GM12864 (cell line): ENCODE results near the gene AHDC1.

ENCODE experiments used
- DNase-seq: peaks from one replicate; pipeline ENCODE4 v3.0.0-alpha.2; 2011; ENCODE audit warnings: low read depth
- H3K4me3 ChIP-seq: 2 replicates; pipeline ENCODE4 v1.5.1; 2011; ENCODE audit warnings: mild to moderate bottlenecking, low read depth, low read length, control low read depth
- TF ChIP-seq, protein P1 (sequence below): IDR thresholded peaks from 2 replicates; pipeline ENCODE4 v1.5.1; 2011; ENCODE audit warnings: low read depth, mild to moderate bottlenecking, moderate library complexity, low read length, control low read depth, inconsistent platforms; ENCODE audit errors: missing control alignments

Gene AHDC1

GRCh38 chr1:27600498-27601175 is 3.3 kb downstream of the AHDC1 start:
- no peak for DNase-seq
- TF ChIP-seq, protein P1, sequence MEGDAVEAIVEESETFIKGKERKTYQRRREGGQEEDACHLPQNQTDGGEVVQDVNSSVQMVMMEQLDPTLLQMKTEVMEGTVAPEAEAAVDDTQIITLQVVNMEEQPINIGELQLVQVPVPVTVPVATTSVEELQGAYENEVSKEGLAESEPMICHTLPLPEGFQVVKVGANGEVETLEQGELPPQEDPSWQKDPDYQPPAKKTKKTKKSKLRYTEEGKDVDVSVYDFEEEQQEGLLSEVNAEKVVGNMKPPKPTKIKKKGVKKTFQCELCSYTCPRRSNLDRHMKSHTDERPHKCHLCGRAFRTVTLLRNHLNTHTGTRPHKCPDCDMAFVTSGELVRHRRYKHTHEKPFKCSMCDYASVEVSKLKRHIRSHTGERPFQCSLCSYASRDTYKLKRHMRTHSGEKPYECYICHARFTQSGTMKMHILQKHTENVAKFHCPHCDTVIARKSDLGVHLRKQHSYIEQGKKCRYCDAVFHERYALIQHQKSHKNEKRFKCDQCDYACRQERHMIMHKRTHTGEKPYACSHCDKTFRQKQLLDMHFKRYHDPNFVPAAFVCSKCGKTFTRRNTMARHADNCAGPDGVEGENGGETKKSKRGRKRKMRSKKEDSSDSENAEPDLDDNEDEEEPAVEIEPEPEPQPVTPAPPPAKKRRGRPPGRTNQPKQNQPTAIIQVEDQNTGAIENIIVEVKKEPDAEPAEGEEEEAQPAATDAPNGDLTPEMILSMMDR: no peak
- H3K4me3 ChIP-seq: no peak overlapping the region

GRCh38 chr1:27599605-27600497 is 4.1 kb downstream of the AHDC1 start:
- DNase-seq: no peak

DNA sequence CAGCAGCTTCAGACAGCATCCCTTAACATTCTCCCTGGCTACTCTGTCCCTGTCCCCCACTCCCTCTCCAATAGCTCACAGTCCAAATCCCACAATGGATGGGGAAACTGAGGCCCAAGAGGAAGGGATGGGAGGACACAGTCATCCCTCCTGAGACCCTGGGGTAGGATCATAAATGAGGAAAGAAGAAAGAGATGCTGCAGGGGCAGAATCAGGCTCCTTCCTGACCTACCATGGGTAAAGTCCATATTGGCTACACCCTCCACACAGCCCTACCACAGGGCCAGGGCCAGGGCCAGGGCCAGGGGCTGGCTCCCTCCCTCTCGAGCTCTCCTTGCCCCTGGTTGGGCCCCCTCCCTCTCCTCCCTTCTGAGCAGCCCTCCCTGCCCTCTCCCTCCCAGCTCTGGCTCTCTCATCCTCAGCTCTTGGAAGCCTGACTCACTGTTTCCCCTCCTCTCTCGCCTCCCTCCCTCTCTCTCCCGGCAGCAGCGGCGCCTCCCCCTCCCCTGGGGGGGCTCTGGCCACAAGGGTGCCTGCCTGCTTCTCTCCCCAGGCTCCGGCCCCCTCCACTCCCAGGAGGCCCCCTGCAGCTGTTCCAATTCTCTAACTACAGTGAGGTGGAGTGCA is 4.9 kb downstream of the AHDC1 start:
- no peak for DNase-seq
- H3K4me3 ChIP-seq: no peak overlapping the region
- TF ChIP-seq, protein P1: no peak

More at GRCh38 chr1:27599605-27600497, 4.1 kb downstream of the AHDC1 start:
- no peak overlapping the region for H3K4me3 ChIP-seq
- TF ChIP-seq, protein P1: no peak

DNA sequence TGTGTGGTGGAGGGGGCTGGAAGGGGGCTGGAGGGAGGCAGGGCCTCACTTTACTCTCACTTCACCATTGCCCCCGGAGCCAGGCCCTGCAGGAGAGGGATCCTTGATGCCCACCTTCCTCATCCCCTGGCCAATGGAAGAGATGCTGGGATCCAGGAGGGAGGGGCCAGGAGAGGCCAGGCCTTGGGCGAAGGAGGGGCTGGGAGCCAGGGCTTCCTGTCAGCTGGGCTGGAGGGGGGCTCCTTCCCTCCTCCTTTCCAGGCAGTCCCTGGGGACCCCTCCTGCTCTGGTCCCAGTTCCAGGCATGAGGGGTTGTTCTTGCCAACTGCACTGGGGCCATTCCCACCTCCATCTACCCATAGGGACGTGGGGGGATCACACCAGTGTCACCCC is 5.7 kb downstream of the AHDC1 start:
- TF ChIP-seq, protein P1: no peak
- no peak for DNase-seq
- no peak overlapping the region for H3K4me3 ChIP-seq

DNA sequence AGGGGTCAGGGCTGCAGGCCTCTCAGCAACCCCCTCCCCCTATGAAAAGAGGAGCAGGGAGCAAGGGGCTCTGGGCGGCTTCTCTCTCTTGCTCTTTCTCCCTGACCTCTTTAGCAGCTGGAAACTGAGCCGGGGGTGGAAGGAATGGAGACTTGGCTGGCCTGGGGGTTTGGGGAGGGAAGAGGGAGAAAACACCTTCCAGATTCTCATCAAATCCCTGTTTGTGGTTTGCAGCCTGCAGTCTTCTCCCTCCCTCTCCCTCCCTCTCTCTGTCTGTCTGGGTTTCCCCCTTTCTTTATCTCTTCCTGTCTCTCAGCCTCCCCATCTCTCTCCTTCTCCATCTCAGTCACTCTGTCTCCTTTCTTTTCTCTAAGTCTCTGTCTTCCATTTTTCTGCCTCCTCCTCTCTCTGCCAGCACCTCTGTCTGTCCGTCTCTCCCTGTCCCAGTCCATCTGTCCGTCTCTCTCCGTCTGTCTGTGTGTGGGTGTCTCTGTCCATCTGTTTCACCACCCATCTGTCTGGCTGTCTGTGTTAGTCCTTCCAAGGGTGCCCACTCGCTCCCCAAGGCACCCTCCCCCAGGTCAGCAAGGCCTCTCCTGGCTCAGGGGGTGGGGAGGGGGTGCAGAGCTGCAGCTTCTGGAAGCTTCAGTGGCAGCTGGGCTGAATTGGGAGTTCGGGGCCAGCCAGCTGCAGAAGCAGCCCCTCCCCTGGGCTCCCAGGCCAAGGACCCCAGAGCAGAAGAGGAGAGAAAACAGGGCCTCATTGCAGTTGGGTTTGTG is 6.2 kb downstream of the AHDC1 start:
- TF ChIP-seq, protein P1: no peak
- no peak overlapping the region for H3K4me3 ChIP-seq
- DNase-seq: no peak

DNA sequence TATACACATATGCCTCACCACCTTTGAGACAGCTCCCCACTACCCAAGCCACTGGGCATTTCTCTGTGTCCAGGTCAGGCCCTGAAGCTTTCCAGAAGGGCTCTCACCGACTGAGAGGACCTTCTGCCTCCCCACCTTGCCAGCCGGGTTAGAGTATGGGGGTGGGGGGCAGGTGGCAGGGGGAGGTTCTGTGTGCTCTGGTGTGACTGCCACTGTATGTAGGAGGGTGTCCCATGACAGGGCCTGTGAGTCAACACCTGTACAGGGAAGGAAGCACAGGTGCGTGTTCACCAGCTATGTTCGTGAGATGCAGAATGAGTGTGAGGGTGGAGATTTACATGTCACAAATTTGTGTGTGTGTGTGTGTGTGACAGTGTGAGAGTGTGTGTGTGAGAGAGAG is 7.0 kb downstream of the AHDC1 start:
- H3K4me3 ChIP-seq: no peak overlapping the region
- no peak for DNase-seq
- TF ChIP-seq, protein P1: no peak
